A673 (cell line): ENCODE data around the gene OTUD5. TPM values are rescaled to one million over a fixed set of nuclear protein-coding genes. Genes with fewer than 3 reads are reported as not detected.

Experiments used
- BruUV-seq: library from RNA; stranded (reverse); fragments of 400-500 nt; replicated peaks from 2 replicates; lab custom pipeline; 2021; lab: Mats Ljungman, UMichigan
- CTCF ChIA-PET: fragments of 300-600 bp; sonication (Branson Sonifier 250); formaldehyde crosslinking; loops from one replicate; lab custom pipeline; 2022; ENCODE audit warnings: antibody characterized with exemption; lab: Charles Lee
- POLR2A ChIA-PET: fragments of 300-600 bp; sonication (Branson Sonifier 250); formaldehyde crosslinking; loops from one replicate; lab custom pipeline; 2022; ENCODE audit warnings: antibody characterized with exemption; ENCODE audit not compliant: low non-redundant PET; lab: Charles Lee
- DNase-seq: peaks from one replicate; pipeline ENCODE4 v3.0.0-alpha.2; 2015; ENCODE audit warnings: low spot score
- H3K27ac ChIP-seq: fragments of 200-600 bp; sonication (generic); 2 replicates; pipeline ENCODE4 v1.5.1; 2016; ENCODE audit warnings: mixed run types, low read depth, mild to moderate bottlenecking, mixed read lengths, antibody characterized with exemption, low read length; ENCODE audit not compliant: poor library complexity, severe bottlenecking
- H3K27me3 ChIP-seq: fragments of 200-600 bp; sonication (generic); replicated peaks from 2 replicates; pipeline ENCODE4 v1.6.1; 2017; ENCODE audit warnings: mixed run types, low read depth, mild to moderate bottlenecking, mixed read lengths, antibody characterized with exemption, low read length; ENCODE audit not compliant: insufficient read depth, poor library complexity
- H3K36me3 ChIP-seq: fragments of 200-600 bp; sonication (generic); 2 replicates; pipeline ENCODE4 v1.6.1; 2016; ENCODE audit warnings: mixed run types, mild to moderate bottlenecking, mixed read lengths, antibody characterized with exemption, low read length; ENCODE audit not compliant: insufficient read depth, poor library complexity, severe bottlenecking
- H3K4me1 ChIP-seq: fragments of 200-600 bp; sonication (generic); 2 replicates; pipeline ENCODE4 v1.6.1; 2017; ENCODE audit warnings: mixed run types, mild to moderate bottlenecking, mixed read lengths, antibody characterized with exemption, low read length; ENCODE audit not compliant: insufficient read depth, poor library complexity, severe bottlenecking
- H3K4me3 ChIP-seq: fragments of 200-600 bp; sonication (generic); 2 replicates; pipeline ENCODE4 v1.5.1; 2016; ENCODE audit warnings: low read depth, mixed run types, mild to moderate bottlenecking, mixed read lengths, low read length; ENCODE audit not compliant: poor library complexity, severe bottlenecking
- H3K9me3 ChIP-seq: fragments of 200-600 bp; sonication (generic); 2 replicates; pipeline ENCODE4 v1.6.1; 2016; ENCODE audit warnings: mixed run types, low read depth, mild to moderate bottlenecking, mixed read lengths, antibody characterized with exemption, low read length; ENCODE audit not compliant: poor library complexity, severe bottlenecking
- EZH2 ChIP-seq: fragments of 200-600 bp; sonication (generic); IDR thresholded peaks from 2 replicates; pipeline ENCODE4 v1.6.1; 2017; ENCODE audit warnings: borderline replicate concordance, low read depth, mild to moderate bottlenecking, mixed read lengths, antibody characterized with exemption, low read length; ENCODE audit not compliant: poor library complexity, severe bottlenecking
- intact Hi-C: fragments of 100-400 bp; cut with micrococcal nuclease; formaldehyde crosslinking; loops from one replicate; pipeline ENCODE4 v1.10.0; 2022; ENCODE audit not compliant: unreplicated experiment
- total RNA-seq: library from RNA; stranded (reverse); gene quantifications from 2 replicates; pipeline ENCODE4 v1.2.3, GENCODE V29; 2021
- TF ChIP-seq, protein P1 (sequence below): fragments of 300-800, 200-600 bp; sonication (generic); conservative IDR thresholded peaks from 2 replicates; pipeline ENCODE4 v1.5.1; 2017; ENCODE audit warnings: low read depth, mild to moderate bottlenecking, antibody characterized with exemption, low read length, moderate library complexity, mixed read lengths

Gene OTUD5
- total RNA-seq, 1 experiment from 2014 or later = 67.5 TPM

DNA sequence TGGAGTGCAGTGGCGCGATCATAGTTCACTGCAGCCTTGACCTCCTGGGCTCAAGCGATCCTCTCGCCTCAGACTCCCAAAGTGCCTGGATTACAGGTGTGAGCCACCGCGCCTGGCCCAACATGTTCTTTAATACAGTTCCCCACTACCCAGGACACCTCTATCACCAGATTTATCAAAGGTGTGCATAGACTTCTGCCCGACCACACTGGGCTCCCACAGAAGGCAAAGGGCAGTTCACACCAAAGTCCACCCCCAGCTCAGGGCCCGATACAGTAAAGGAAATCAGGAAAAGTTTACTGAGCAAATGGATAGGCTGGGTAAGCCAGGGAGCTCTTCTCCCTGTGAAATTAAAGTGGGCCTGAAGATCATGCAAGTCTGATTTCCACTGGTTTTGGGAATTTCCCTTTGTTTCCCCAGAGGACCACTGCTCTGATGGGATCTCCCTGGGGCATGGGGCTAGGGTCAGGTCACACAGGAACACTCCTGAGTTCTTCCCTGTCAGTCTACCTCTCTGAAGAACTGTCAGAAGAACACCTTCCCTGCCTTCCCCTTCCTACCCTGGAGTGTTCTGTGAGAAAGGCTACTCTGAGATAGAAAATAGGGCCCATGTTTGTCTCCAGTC is 20.9 kb downstream of the OTUD5 start:
- no peaks in the 10 kb centered on the region for H3K27me3 ChIP-seq
- ChIA-PET CTCF (no interaction called here), POLR2A (no interaction called here)
- no peaks in the 10 kb centered on the region for H3K4me1 ChIP-seq
- TF ChIP-seq, protein P1, sequence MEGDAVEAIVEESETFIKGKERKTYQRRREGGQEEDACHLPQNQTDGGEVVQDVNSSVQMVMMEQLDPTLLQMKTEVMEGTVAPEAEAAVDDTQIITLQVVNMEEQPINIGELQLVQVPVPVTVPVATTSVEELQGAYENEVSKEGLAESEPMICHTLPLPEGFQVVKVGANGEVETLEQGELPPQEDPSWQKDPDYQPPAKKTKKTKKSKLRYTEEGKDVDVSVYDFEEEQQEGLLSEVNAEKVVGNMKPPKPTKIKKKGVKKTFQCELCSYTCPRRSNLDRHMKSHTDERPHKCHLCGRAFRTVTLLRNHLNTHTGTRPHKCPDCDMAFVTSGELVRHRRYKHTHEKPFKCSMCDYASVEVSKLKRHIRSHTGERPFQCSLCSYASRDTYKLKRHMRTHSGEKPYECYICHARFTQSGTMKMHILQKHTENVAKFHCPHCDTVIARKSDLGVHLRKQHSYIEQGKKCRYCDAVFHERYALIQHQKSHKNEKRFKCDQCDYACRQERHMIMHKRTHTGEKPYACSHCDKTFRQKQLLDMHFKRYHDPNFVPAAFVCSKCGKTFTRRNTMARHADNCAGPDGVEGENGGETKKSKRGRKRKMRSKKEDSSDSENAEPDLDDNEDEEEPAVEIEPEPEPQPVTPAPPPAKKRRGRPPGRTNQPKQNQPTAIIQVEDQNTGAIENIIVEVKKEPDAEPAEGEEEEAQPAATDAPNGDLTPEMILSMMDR = no peak
- DNase-seq = no peak
- intact Hi-C loops = no loop called here
- no peaks in the 10 kb centered on the region for H3K9me3 ChIP-seq
- peaks cover 17% of the 10 kb centered on the region for H3K36me3 ChIP-seq
- H3K4me3 ChIP-seq = no peak overlapping the region
- BruUV-seq = no TSS peak
- H3K27ac ChIP-seq = no peak overlapping the region

DNA sequence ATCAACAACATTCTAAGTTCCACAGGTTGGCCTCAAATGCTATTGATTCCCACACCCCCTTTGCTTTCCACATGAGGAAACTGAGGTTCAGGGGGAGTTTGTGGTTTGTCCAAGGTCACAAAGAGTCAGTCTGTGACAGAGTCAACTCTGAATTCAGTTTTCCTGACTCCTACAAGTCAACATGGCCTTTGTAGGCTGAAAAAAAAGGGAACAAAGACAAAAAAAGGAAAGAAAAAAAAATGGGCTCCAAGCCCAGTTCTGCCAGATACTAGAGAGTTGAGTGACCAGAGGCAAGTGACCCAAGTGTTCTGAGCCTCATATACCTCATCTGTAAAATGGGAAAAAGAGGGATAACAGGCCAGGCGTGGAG is 22.1 kb downstream of the OTUD5 start:
- intact Hi-C loops = no loop called here
- H3K27me3 ChIP-seq = no peaks in the 10 kb centered on the region
- no peak for TF ChIP-seq EZH2
- TF ChIP-seq, protein P1 = no peak
- H3K27ac ChIP-seq = no peak overlapping the region
- H3K4me3 ChIP-seq = no peak overlapping the region
- DNase-seq = no peak
- no peaks in the 10 kb centered on the region for H3K9me3 ChIP-seq
- CTCF ChIA-PET = no interaction called here
- no peaks in the 10 kb centered on the region for H3K4me1 ChIP-seq
- H3K36me3 ChIP-seq = peaks cover 17% of the 10 kb centered on the region
- BruUV-seq = no TSS peak
- POLR2A ChIA-PET = no interaction called here

DNA sequence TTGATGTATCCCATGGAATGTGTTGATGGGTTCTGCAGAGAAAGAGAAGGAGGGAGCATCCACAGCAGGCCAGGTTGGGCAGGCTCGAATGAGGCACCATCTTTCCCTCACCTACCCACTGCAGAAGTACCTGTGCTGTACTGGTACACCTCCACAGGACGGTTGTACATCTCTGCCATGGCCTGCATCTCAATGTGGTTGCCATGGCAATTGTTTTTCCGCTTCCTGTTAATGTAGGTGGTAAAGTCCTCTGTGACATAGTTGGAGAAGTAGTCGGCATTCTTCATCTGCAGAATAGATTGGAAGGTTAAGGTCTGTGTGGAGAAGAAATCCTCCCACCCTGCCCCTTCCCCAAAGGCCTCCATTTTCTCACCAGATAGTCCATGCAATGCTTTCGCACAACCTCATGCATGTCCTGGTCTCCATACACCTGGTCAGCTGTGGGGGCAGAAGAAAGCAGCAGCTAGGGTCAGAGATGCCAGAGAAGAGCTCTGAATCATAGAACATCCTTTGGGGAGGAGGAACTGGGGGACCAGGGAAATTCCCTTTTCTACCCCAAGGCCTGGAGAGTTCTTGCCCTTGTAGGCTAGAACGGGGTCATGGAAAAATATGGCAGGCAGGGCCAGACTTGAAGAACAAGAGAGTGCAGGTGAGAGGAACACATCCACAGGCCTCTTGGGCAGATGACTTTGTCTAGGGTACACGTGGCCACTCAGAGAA is 22.7 kb downstream of the OTUD5 start:
- Histone ChIP-seq H3K27me3 (no peaks in the 10 kb centered on the region), H3K4me1 (no peaks in the 10 kb centered on the region), H3K36me3 (peaks cover 17% of the 10 kb centered on the region), H3K9me3 (no peaks in the 10 kb centered on the region), H3K27ac (no peak overlapping the region), H3K4me3 (no peak overlapping the region)
- BruUV-seq = no TSS peak
- TF ChIP-seq, protein P1 = no peak
- no peak for TF ChIP-seq EZH2
- POLR2A ChIA-PET = no interaction called here
- CTCF ChIA-PET = no interaction called here
- intact Hi-C loops = no loop called here
- DNase-seq = no peak
